ENCODE measurements around the gene ARRDC1. TPM values are rescaled to one million over a fixed set of nuclear protein-coding genes. Genes with fewer than 3 reads are reported as not detected.

Gene ARRDC1
- total and polyA plus RNA-seq, 9 of the 15 experiments (the other 6 are each of a cell fraction or from before 2014, with no cell fraction given), result 0.21 to 45.3 (median 18.6) TPM

DNA sequence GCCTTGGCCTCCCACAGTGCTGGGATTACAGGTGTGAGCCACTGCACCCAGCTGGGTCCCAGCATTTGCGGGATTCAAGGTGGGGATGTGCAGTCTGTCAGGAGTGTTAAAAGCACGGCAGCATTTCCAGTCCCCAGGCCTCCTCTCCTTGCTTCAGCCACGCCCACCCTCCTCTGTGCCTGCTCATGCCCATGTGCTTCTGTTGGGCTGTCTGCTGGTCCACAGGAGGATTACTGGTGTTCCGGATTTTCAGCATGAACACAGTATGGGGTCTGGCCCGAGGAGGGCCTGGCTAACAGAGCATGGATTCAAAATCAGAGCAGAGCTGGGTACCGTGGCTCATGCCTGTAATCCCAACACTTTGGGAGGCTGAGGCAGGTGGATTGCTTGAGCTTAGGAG, 5.5 kb downstream of the ARRDC1 start (continued):
- no peak for TF ChIP-seq ZNF311 (CRISPR knock-in tag; IDR thresholded peaks at IDR 0.05)
- no peak for TF ChIP-seq TBP (optimal IDR thresholded peaks at IDR 0.05; ENCODE audit: low read depth, low read length)
- no peak for TF ChIP-seq NR4A1 (CRISPR knock-in tag; IDR thresholded peaks at IDR 0.05)
- no peak for TF ChIP-seq NR4A1 (tag; IDR thresholded peaks at IDR 0.05)
- TF ChIP-seq, protein P1, sequence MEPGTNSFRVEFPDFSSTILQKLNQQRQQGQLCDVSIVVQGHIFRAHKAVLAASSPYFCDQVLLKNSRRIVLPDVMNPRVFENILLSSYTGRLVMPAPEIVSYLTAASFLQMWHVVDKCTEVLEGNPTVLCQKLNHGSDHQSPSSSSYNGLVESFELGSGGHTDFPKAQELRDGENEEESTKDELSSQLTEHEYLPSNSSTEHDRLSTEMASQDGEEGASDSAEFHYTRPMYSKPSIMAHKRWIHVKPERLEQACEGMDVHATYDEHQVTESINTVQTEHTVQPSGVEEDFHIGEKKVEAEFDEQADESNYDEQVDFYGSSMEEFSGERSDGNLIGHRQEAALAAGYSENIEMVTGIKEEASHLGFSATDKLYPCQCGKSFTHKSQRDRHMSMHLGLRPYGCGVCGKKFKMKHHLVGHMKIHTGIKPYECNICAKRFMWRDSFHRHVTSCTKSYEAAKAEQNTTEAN (CRISPR knock-in tag; IDR thresholded peaks at IDR 0.05), result no peak
- TF ChIP-seq, protein P2, sequence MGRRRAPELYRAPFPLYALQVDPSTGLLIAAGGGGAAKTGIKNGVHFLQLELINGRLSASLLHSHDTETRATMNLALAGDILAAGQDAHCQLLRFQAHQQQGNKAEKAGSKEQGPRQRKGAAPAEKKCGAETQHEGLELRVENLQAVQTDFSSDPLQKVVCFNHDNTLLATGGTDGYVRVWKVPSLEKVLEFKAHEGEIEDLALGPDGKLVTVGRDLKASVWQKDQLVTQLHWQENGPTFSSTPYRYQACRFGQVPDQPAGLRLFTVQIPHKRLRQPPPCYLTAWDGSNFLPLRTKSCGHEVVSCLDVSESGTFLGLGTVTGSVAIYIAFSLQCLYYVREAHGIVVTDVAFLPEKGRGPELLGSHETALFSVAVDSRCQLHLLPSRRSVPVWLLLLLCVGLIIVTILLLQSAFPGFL (CRISPR knock-in tag; IDR thresholded peaks at IDR 0.05), result no peak
- no peak for TF ChIP-seq L3MBTL2 (IDR thresholded peaks at IDR 0.05)
- TF ChIP-seq, protein P3, sequence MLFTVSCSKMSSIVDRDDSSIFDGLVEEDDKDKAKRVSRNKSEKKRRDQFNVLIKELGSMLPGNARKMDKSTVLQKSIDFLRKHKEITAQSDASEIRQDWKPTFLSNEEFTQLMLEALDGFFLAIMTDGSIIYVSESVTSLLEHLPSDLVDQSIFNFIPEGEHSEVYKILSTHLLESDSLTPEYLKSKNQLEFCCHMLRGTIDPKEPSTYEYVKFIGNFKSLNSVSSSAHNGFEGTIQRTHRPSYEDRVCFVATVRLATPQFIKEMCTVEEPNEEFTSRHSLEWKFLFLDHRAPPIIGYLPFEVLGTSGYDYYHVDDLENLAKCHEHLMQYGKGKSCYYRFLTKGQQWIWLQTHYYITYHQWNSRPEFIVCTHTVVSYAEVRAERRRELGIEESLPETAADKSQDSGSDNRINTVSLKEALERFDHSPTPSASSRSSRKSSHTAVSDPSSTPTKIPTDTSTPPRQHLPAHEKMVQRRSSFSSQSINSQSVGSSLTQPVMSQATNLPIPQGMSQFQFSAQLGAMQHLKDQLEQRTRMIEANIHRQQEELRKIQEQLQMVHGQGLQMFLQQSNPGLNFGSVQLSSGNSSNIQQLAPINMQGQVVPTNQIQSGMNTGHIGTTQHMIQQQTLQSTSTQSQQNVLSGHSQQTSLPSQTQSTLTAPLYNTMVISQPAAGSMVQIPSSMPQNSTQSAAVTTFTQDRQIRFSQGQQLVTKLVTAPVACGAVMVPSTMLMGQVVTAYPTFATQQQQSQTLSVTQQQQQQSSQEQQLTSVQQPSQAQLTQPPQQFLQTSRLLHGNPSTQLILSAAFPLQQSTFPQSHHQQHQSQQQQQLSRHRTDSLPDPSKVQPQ (CRISPR knock-in tag; IDR thresholded peaks at IDR 0.05; ENCODE audit: borderline replicate concordance), result no peak
- TF ChIP-seq DNMT1 (IDR thresholded peaks at IDR 0.05), result no peak
- TF ChIP-seq BRF1 (IDR thresholded peaks at IDR 0.05; ENCODE audit: borderline replicate concordance, extremely low read depth, insufficient read length), result no peak
- no peak for TF ChIP-seq ZNF780A (CRISPR knock-in tag; IDR thresholded peaks at IDR 0.05)
- TF ChIP-seq MYNN (IDR thresholded peaks at IDR 0.05), result no peak
- TF ChIP-seq MYNN (CRISPR knock-in tag; IDR thresholded peaks at IDR 0.05), result no peak

Data from K562 (cell line).